Lower lobe of right lung (tissue), 2 donors: ENCODE data around the gene SLC4A3. TPM values are rescaled to one million over a fixed set of nuclear protein-coding genes. Genes with fewer than 3 reads are reported as not detected.

Experiments used
- ATAC-seq, 2 donors: fragments of 200-7000 bp; cut with Tn5 transposase; one replicate each; pipeline ENCODE4 v1.9.1; 2020 to 2022; ENCODE audit warnings: mild to moderate bottlenecking in 2 of 2, moderate library complexity in 2 of 2
- DNase-seq: peaks from one replicate; pipeline ENCODE4 v3.0.0-alpha.2; 2020
- H3K27ac ChIP-seq: fragments of 200-600 bp; one replicate; pipeline ENCODE4 v1.8.0; 2022
- H3K27me3 ChIP-seq: fragments of 200-600 bp; one replicate; pipeline ENCODE4 v1.8.0; 2022; ENCODE audit warnings: low read depth
- H3K36me3 ChIP-seq: fragments of 200-600 bp; one replicate; pipeline ENCODE4 v1.8.0; 2022; ENCODE audit warnings: mild to moderate bottlenecking
- H3K4me1 ChIP-seq: fragments of 200-600 bp; one replicate; pipeline ENCODE4 v1.8.0; 2022
- H3K4me3 ChIP-seq: fragments of 200-600 bp; one replicate; pipeline ENCODE4 v1.8.0; 2022; ENCODE audit warnings: mild to moderate bottlenecking
- H3K9me3 ChIP-seq: fragments of 200-600 bp; one replicate; pipeline ENCODE4 v1.8.0; 2022
- CTCF ChIP-seq: fragments of 200-600 bp; IDR thresholded peaks from one replicate; pipeline ENCODE4 v1.8.0; 2022; ENCODE audit warnings: antibody characterized with exemption, mild to moderate bottlenecking
- intact Hi-C: fragments of 100-400 bp; cut with DNase I; formaldehyde crosslinking; loops from one replicate; pipeline ENCODE4 v1.11.0; 2022
- total RNA-seq: library from RNA; stranded (reverse); fragmentation: NEBNext Ultra II Directional; extraction: Animal tissue kit (Norgen Biotek cat#: 25700); gene quantifications from one replicate; pipeline ENCODE4 v1.2.1, GENCODE V29; 2021
- donor health status: DM: no; HTN: yes; CAD: no; lungs with severe emphysema.

SLC4A3 gene
- total RNA-seq, 1 donor from 2014 or later = 1.0 TPM

DNA sequence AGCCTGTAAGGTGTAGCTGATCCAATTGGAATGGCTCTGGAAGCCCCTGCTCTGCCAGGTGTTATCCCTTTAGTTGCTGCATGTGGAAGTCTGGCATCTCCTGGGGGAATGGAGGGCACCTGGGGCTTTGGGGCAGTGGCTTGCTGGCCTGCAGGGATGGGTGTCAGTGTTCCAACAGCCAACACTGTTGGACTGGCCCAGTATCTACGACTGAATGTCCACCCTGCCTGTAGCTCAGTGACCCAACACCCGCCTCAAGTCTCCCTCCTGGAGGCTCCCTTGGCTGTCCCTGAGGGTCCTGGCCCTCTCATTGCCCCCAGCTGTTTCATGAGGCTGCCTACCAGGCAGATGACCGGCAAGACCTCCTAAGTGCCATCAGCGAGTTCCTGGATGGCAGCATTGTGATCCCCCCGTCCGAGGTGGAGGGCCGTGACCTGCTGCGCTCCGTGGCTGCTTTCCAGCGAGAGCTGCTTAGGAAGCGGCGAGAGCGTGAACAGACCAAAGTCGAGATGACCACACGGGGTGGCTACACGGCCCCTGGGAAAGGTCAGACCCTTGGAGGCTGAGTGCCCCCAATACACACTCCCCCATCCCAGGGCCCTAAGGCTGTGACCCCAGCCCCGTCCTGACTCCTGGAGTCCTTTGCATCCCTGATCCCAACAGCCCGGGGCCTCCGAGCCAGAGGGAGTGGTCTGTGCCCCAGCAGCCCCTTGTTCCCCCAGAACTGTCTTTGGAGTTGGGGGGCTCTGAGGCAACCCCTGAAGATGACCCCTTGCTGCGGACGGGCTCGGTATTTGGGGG lies 7.7 kb downstream of the SLC4A3 start:
- Histone ChIP-seq H3K4me3 (no peak overlapping the region), H3K27ac (no peak overlapping the region), H3K4me1 (no peaks in the 10 kb centered on the region), H3K27me3 (no peaks in the 10 kb centered on the region), H3K36me3 (no peaks in the 10 kb centered on the region), H3K9me3 (no peaks in the 10 kb centered on the region)
- DNase-seq (peak; percentile 44), ATAC-seq (no peak)
- intact Hi-C loops = no loop called here
- no peak for TF ChIP-seq CTCF

GRCh38 chr2:219636144-219636915 lies 8.9 kb downstream of the SLC4A3 start:
- Histone ChIP-seq H3K27me3 (peaks cover 3% of the 10 kb centered on the region), H3K4me1 (no peaks in the 10 kb centered on the region), H3K36me3 (no peaks in the 10 kb centered on the region), H3K9me3 (no peaks in the 10 kb centered on the region), H3K27ac (no peak overlapping the region), H3K4me3 (no peak overlapping the region)
- DNase-seq = peak; percentile 45
- intact Hi-C loops = no loop called here
- ATAC-seq = no peak
- no peak for TF ChIP-seq CTCF

- Histone ChIP-seq H3K27ac (no peak overlapping the region), H3K4me1 (peaks cover 4% of the 10 kb centered on the region), H3K4me3 (no peak overlapping the region), H3K27me3 (peaks cover 3% of the 10 kb centered on the region), H3K9me3 (no peaks in the 10 kb centered on the region), H3K36me3 (no peaks in the 10 kb centered on the region)
- TF ChIP-seq CTCF = no peak
- intact Hi-C loops = no loop called here
- DNase-seq (no peak), ATAC-seq (no peak)
These were observed 9.8 kb downstream of the SLC4A3 start for GRCh38 chr2:219636941-219637841.

DNA sequence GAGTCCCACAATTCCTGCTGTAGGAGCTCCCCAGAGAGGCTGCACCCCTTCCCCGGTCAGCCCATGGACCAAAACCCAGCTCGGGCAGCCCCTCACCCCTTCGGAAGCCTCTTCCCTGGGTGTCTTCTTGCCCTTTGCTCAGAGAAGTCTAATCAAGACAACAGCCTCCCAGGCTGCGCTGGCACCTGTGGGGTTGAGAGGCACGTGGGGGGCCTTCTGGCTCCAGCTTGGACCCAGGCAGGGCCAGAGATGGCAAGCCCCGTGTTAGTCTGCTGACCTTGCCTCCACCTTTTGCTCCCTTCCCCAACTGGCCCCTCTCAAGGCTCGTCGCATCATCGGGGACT lies 10.4 kb downstream of the SLC4A3 start:
- Histone ChIP-seq H3K4me1 (peaks cover 10% of the 10 kb centered on the region), H3K27me3 (peaks cover 3% of the 10 kb centered on the region), H3K4me3 (no peak overlapping the region), H3K9me3 (no peaks in the 10 kb centered on the region), H3K27ac (no peak overlapping the region), H3K36me3 (no peaks in the 10 kb centered on the region)
- intact Hi-C loops = no loop called here
- no peak for TF ChIP-seq CTCF
- no peak for DNase-seq
- no peak for ATAC-seq

DNA sequence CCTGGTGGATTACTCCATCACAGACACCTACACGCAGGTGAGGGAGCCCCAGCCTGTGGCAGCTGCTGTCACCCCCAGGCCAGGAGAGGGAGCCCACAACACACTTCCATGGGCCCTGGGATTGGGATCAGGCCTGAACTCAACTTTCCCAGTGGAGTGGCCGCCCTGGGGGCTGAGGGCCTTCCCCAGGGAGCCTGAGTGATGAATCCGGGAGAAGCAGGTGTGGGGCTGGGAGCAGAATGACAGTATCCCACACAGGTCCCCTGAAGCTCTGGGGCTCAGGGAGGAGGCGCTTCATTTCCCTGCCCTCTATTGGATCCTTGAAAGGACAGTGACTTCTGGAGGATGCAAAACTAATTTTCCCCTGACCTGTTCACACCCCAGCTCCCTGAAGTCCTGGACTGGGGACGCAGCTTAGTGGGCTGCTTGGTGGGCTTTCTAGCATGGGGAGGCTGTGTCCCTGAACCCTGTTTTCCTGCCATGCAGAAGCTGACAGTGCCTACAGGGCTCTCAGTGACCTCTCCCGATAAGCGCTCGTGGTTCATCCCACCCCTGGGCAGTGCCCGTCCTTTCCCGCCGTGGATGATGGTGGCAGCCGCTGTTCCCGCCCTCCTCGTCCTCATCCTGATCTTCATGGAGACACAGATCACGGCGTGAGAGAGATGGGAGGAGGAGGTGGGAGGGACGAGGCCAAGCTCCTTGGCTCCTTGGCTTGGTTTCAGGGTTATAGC lies 11.0 kb downstream of the SLC4A3 start:
- ATAC-seq = no peak
- Histone ChIP-seq H3K4me3 (no peak overlapping the region), H3K36me3 (no peaks in the 10 kb centered on the region), H3K9me3 (no peaks in the 10 kb centered on the region), H3K27ac (no peak overlapping the region), H3K4me1 (peaks cover 10% of the 10 kb centered on the region), H3K27me3 (peaks cover 3% of the 10 kb centered on the region)
- no peak for DNase-seq
- TF ChIP-seq CTCF = no peak
- intact Hi-C loops = no loop called here
